Spinal cord (tissue), 10 donors: ENCODE results near the gene NEO1. TPM values are rescaled to one million over a fixed set of nuclear protein-coding genes. Genes with fewer than 3 reads are reported as not detected.
A peak's percentile ranks its signal among the peaks of the same experiment; 100 is the strongest.

ENCODE experiments used
- DNase-seq, 6 donors: peaks; one replicate each; pipeline versions ENCODE4 v3.0.0 to v3.0.0-alpha.2; 2013 to 2015; ENCODE audit warnings: low spot score in 6 of 6, low read depth in 4 of 6
- H3K27ac ChIP-seq: one replicate; pipeline ENCODE4 v1.5.1; 2013; ENCODE audit warnings: low read depth, low read length, control low read depth
- H3K27me3 ChIP-seq: one replicate; pipeline ENCODE4 v1.6.1; 2013; ENCODE audit warnings: low read length; ENCODE audit not compliant: control insufficient read depth, insufficient read depth
- H3K36me3 ChIP-seq: one replicate; pipeline ENCODE4 v1.6.1; 2013; ENCODE audit warnings: low read length; ENCODE audit not compliant: control insufficient read depth, insufficient read depth
- H3K4me1 ChIP-seq: one replicate; pipeline ENCODE4 v1.6.1; 2013; ENCODE audit warnings: low read length; ENCODE audit not compliant: control insufficient read depth, insufficient read depth
- H3K4me3 ChIP-seq: one replicate; pipeline ENCODE4 v1.5.1; 2013; ENCODE audit warnings: low read depth, low read length, control low read depth
- H3K9me3 ChIP-seq: one replicate; pipeline ENCODE4 v1.6.1; 2013; ENCODE audit warnings: low read length; ENCODE audit not compliant: control insufficient read depth, insufficient read depth
- WGBS: methylation state at CpG from one replicate; pipeline ENCODE4 v1.1.5; 2013; ENCODE audit warnings: missing lambda C conversion rate; ENCODE audit not compliant: insufficient coverage; 5-methylcytosine and 5-hydroxymethylcytosine counted together
- polyA plus RNA-seq, 2 donors: library from polyadenylated mRNA; unstranded; fragments of 120-200 nt; gene quantifications; one replicate each; pipeline ENCODE4 v1.2.1, GENCODE V29; 2013; ENCODE audit not compliant: insufficient read length in 2 of 2
- total RNA-seq, 2 donors: library from RNA; depleted of rRNA in 1 of 2; stranded (reverse); fragments of 120-200 nt in 1 of 2; fragments of >200 nt in 1 of 2; gene quantifications; one replicate each; pipeline versions ENCODE4 v1.2.3 to v1.2.4, GENCODE V29; 2013 to 2014
- donor health status: healthy.

The NEO1 gene
- total and polyA plus RNA-seq, 4 donors = 70.6 to 121 (median 104) TPM

GRCh38 chr15:73282567-73283365, 230.5 kb downstream of the NEO1 start:
- no peak overlapping the region for H3K27ac ChIP-seq
- H3K36me3 ChIP-seq = peaks cover 28% of the 10 kb centered on the region

GRCh38 chr15:73283366-73283962, 231.2 kb downstream of the NEO1 start:
- WGBS = 40% methylated on average over 1 of the region's 2 CpGs
- no peak overlapping the region for H3K27ac ChIP-seq
- no peaks in the 10 kb centered on the region for H3K27me3 ChIP-seq
- peaks cover 28% of the 10 kb centered on the region for H3K36me3 ChIP-seq
- no peak overlapping the region for H3K4me3 ChIP-seq
- H3K4me1 ChIP-seq = no peaks in the 10 kb centered on the region
- no peak for DNase-seq
- H3K9me3 ChIP-seq = no peaks in the 10 kb centered on the region

More at GRCh38 chr15:73282567-73283365, 230.5 kb downstream of the NEO1 start:
- no CpG with 5 or more reads among the region's 8 CpGs for WGBS
- no peak for DNase-seq
- no peaks in the 10 kb centered on the region for H3K4me1 ChIP-seq
- no peak overlapping the region for H3K4me3 ChIP-seq
- no peaks in the 10 kb centered on the region for H3K9me3 ChIP-seq
- H3K27me3 ChIP-seq = no peaks in the 10 kb centered on the region

- Histone ChIP-seq H3K27ac (no peak overlapping the region), H3K4me3 (no peak overlapping the region), H3K9me3 (no peaks in the 10 kb centered on the region), H3K27me3 (no peaks in the 10 kb centered on the region), H3K4me1 (no peaks in the 10 kb centered on the region), H3K36me3 (peaks cover 28% of the 10 kb centered on the region)
- no CpG with 5 or more reads among the region's 3 CpGs for WGBS
- DNase-seq = peak in 2 of 6 donors; percentile 36 to 83
These were observed 231.9 kb downstream of the NEO1 start for GRCh38 chr15:73284090-73284716.

GRCh38 chr15:73286311-73286710, 234.0 kb downstream of the NEO1 start:
- Histone ChIP-seq H3K9me3 (no peaks in the 10 kb centered on the region), H3K27me3 (no peaks in the 10 kb centered on the region), H3K4me1 (no peaks in the 10 kb centered on the region), H3K27ac (no peak overlapping the region), H3K36me3 (peaks cover 34% of the 10 kb centered on the region), H3K4me3 (no peak overlapping the region)
- 57% methylated on average over 2 of the region's 2 CpGs for WGBS
- DNase-seq = no peak

- peaks cover 2% of the 10 kb centered on the region for H3K4me1 ChIP-seq
- no peak overlapping the region for H3K4me3 ChIP-seq
- no peaks in the 10 kb centered on the region for H3K27me3 ChIP-seq
- no CpG with 5 or more reads among the region's 1 CpG for WGBS
- peaks cover 34% of the 10 kb centered on the region for H3K36me3 ChIP-seq
- no peak for DNase-seq
- no peaks in the 10 kb centered on the region for H3K9me3 ChIP-seq
- H3K27ac ChIP-seq = no peak overlapping the region
These were observed 234.8 kb downstream of the NEO1 start for GRCh38 chr15:73287019-73287418.

GRCh38 chr15:73291441-73291840, 239.2 kb downstream of the NEO1 start:
- no peaks in the 10 kb centered on the region for H3K27me3 ChIP-seq
- H3K9me3 ChIP-seq = no peaks in the 10 kb centered on the region
- peaks cover 36% of the 10 kb centered on the region for H3K36me3 ChIP-seq
- no peak for DNase-seq
- peaks cover 3% of the 10 kb centered on the region for H3K4me1 ChIP-seq
- H3K4me3 ChIP-seq = no peak overlapping the region
- H3K27ac ChIP-seq = no peak overlapping the region
- WGBS = no CpG with 5 or more reads among the region's 1 CpG

GRCh38 chr15:73293773-73294172, 241.5 kb downstream of the NEO1 start:
- 78% methylated on average over 2 of the region's 4 CpGs for WGBS
- no peaks in the 10 kb centered on the region for H3K9me3 ChIP-seq
- peaks cover 3% of the 10 kb centered on the region for H3K4me1 ChIP-seq
- H3K4me3 ChIP-seq = no peak overlapping the region
- H3K27ac ChIP-seq = no peak overlapping the region
- H3K36me3 ChIP-seq = peaks cover 39% of the 10 kb centered on the region
- no peaks in the 10 kb centered on the region for H3K27me3 ChIP-seq
- DNase-seq = no peak

GRCh38 chr15:73295630-73296286, 243.5 kb downstream of the NEO1 start:
- Histone ChIP-seq H3K4me1 (peaks cover 3% of the 10 kb centered on the region), H3K36me3 (peaks cover 35% of the 10 kb centered on the region), H3K27me3 (no peaks in the 10 kb centered on the region), H3K4me3 (no peak overlapping the region), H3K9me3 (no peaks in the 10 kb centered on the region), H3K27ac (no peak overlapping the region)
- WGBS = 92% methylated on average over 6 of the region's 6 CpGs
- DNase-seq = no peak

GRCh38 chr15:73296609-73297353, 244.5 kb downstream of the NEO1 start:
- peaks cover 3% of the 10 kb centered on the region for H3K4me1 ChIP-seq
- H3K36me3 ChIP-seq = peaks cover 42% of the 10 kb centered on the region
- H3K9me3 ChIP-seq = no peaks in the 10 kb centered on the region
- no peak overlapping the region for H3K27ac ChIP-seq
- 90% methylated on average over 4 of the region's 9 CpGs for WGBS
- no peak overlapping the region for H3K4me3 ChIP-seq
- no peak for DNase-seq
- no peaks in the 10 kb centered on the region for H3K27me3 ChIP-seq
